Muscle of leg (tissue), 11 donors: Measurements from ENCODE around the gene ADPRHL1. TPM values are rescaled to one million over a fixed set of nuclear protein-coding genes. Genes with fewer than 3 reads are reported as not detected.
A peak's percentile ranks its signal among the peaks of the same experiment; 100 is the strongest.
"Not testable (repeated sequence)": the region's sequence is repeated elsewhere in the genome, so short reads cannot be mapped to it uniquely, and the experiment has no call there.

Experiments
- DNase-seq: peaks from one replicate; pipeline ENCODE4 v3.0.0; 2013
- H3K27ac ChIP-seq: one replicate; pipeline ENCODE4 v1.5.1; 2013; ENCODE audit warnings: mild to moderate bottlenecking, low read length, control low read depth
- H3K27me3 ChIP-seq: one replicate; pipeline ENCODE4 v1.6.1; 2013; ENCODE audit warnings: low read length; ENCODE audit not compliant: control insufficient read depth, insufficient read depth
- H3K36me3 ChIP-seq: one replicate; pipeline ENCODE4 v1.6.1; 2013; ENCODE audit warnings: low read length; ENCODE audit not compliant: control insufficient read depth, insufficient read depth
- H3K4me1 ChIP-seq: one replicate; pipeline ENCODE4 v1.6.1; 2013; ENCODE audit warnings: low read length; ENCODE audit not compliant: control insufficient read depth, insufficient read depth
- H3K4me3 ChIP-seq: one replicate; pipeline ENCODE4 v1.5.1; 2013; ENCODE audit warnings: low read length, control low read depth
- H3K9me3 ChIP-seq: replicated peaks from 2 replicates; pipeline ENCODE4 v1.6.1; 2013; ENCODE audit warnings: low read depth, low read length; ENCODE audit not compliant: control insufficient read depth
- WGBS: methylation state at CpG from one replicate; pipeline ENCODE4 v1.1.5; 2013; ENCODE audit warnings: missing lambda C conversion rate; ENCODE audit not compliant: insufficient coverage; 5-methylcytosine and 5-hydroxymethylcytosine counted together
- polyA plus RNA-seq, 8 donors: library from polyadenylated mRNA; unstranded; fragments of 120-200 nt; gene quantifications; one replicate each; pipeline versions ENCODE4 v1.2.1 to v1.2.3, GENCODE V29; 2013; ENCODE audit warnings: inconsistent platforms in 1 of 8, low replicate concordance in 1 of 8; ENCODE audit not compliant: insufficient read length in 8 of 8, insufficient read depth in 1 of 8
- total RNA-seq: library from RNA; stranded (reverse); fragments of 120-200 nt; gene quantifications from one replicate; pipeline ENCODE4 v1.2.4, GENCODE V29; 2013

ADPRHL1 gene
- total and polyA plus RNA-seq, 9 donors, result 150 to 282 (median 212) TPM

DNA sequence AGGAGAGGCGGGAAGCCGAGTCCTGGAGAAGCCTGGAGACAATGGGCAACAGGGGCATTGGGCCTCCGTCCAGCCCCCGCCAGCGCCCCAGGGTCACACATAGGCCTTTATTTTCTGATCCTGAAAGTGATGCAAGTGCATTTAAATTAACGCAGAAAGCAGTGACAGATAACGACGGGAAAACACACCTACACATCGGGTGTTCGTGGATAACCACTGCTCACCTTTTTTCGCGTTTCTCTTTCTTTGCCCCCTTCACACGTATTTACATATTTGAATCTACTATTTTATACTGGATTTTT, 59.0 kb downstream of the ADPRHL1 start:
- Histone ChIP-seq H3K4me3 (no peak overlapping the region), H3K4me1 (peaks cover 29% of the 10 kb centered on the region), H3K36me3 (no peaks in the 10 kb centered on the region), H3K27me3 (no peaks in the 10 kb centered on the region), H3K27ac (no peak overlapping the region), H3K9me3 (no peaks in the 10 kb centered on the region)
- DNase-seq, result no peak
- WGBS, result 31% methylated on average over 10 of the region's 13 CpGs

DNA sequence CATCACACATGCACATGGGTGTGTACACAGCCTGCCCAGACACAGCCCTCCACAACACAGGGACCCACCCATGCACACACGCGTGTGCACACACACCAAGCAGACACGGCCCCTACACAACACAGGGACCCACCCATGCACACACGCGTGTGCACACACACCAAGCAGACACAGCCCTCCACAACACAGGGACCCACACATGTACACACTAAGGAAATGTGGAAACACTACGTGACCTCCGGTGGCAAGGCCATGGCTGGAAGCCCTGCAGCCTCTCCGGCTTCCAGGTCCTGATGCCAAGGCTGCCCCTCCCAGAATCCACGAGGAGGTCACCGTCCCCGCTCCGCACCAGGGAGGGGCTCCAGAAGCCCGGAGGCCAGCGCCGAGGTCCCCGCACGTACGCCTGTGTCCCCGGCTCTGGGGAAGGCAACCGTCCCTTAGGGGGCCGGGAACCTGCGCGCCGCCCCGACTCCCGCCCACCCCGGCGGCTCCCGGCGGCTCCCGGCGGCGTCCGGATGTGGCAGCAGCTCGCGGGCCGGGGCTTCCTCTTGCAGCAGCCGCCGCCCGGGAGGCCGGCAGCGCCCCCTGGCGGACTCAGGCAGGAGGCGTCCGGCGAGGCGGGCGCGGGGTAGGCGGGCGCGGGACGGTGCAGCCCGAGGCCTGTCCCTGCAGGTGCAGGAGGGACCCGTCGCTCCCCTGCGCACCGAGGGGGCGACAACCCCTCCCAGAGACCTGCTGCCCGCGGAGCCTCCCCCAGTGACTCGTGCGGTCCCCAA, 59.5 kb downstream of the ADPRHL1 start:
- Histone ChIP-seq H3K36me3 (no peaks in the 10 kb centered on the region), H3K27ac (no peak overlapping the region), H3K27me3 (no peaks in the 10 kb centered on the region), H3K4me3 (peak overlapping the region; percentile 81), H3K4me1 (peaks cover 23% of the 10 kb centered on the region), H3K9me3 (no peaks in the 10 kb centered on the region)
- DNase-seq, result peak; percentile 87
- WGBS, result 2% methylated on average over 63 of the region's 63 CpGs

- no peaks in the 10 kb centered on the region for H3K36me3 ChIP-seq
- H3K27me3 ChIP-seq, result no peaks in the 10 kb centered on the region
- H3K27ac ChIP-seq, result no peak overlapping the region
- H3K4me1 ChIP-seq, result peaks cover 18% of the 10 kb centered on the region
- DNase-seq, result no peak
- peak overlapping the region; percentile 81 for H3K4me3 ChIP-seq
- peaks cover 4% of the 10 kb centered on the region for H3K9me3 ChIP-seq
- WGBS, result 67% methylated on average over 5 of the region's 13 CpGs
Observed at GRCh38 chr13:113393226-113393562, 60.1 kb downstream of the ADPRHL1 start.

DNA sequence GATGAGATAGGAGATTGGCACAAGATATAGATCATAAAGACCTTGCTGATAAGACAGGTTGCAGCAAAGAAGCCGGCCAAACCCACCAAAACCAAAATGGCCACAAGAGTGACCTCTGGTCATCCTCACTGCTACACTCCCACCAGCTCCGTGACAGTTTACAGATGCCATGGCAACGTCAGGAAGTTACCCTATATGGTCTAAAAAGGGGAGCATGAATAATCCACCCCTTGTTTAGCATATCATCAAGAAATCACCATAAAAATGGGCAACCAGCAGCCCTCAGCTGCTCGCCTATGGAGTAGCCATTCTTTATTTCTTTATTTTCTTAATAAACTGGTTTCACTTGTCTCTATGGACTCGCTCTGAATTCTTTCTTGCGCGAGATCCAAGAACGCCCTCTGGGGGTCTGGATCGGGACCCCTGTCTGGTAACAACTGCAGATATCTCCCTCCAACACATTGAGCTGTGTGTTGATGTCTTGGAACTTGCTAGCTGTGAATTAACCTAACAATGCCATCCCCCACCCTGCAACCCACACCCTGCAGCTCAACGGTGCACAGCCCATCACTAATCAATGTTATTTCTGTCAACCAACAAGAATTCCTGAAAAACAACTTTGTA, 62.3 kb downstream of the ADPRHL1 start:
- Histone ChIP-seq H3K27me3 (no peaks in the 10 kb centered on the region), H3K9me3 (peaks cover 13% of the 10 kb centered on the region), H3K27ac (no peak overlapping the region), H3K4me1 (peaks cover 11% of the 10 kb centered on the region), H3K4me3 (no peak overlapping the region), H3K36me3 (no peaks in the 10 kb centered on the region)
- 55% methylated on average over 3 of the region's 10 CpGs for WGBS
- DNase-seq, result no peak

- 100% methylated on average over 5 of the region's 8 CpGs for WGBS
- H3K27ac ChIP-seq, H3K4me3 ChIP-seq, H3K36me3 ChIP-seq, DNase-seq, H3K27me3 ChIP-seq: not testable (repeated sequence)
- Histone ChIP-seq H3K4me1 (peaks cover 11% of the 10 kb centered on the region), H3K9me3 (peaks cover 14% of the 10 kb centered on the region)
Observed at GRCh38 chr13:113389586-113389985, 63.7 kb downstream of the ADPRHL1 start.

- Histone ChIP-seq H3K9me3 (peaks cover 20% of the 10 kb centered on the region), H3K36me3 (no peaks in the 10 kb centered on the region), H3K27me3 (no peaks in the 10 kb centered on the region), H3K27ac (no peak overlapping the region), H3K4me1 (no peaks in the 10 kb centered on the region), H3K4me3 (no peak overlapping the region)
- WGBS, result no CpG with 5 or more reads among the region's 1 CpG
- DNase-seq, result no peak
Observed at GRCh38 chr13:113387396-113387795, 65.9 kb downstream of the ADPRHL1 start.

GRCh38 chr13:113383089-113383488, 70.2 kb downstream of the ADPRHL1 start:
- Histone ChIP-seq H3K27me3 (no peaks in the 10 kb centered on the region), H3K4me1 (no peaks in the 10 kb centered on the region), H3K27ac (no peak overlapping the region), H3K4me3 (no peak overlapping the region), H3K36me3 (no peaks in the 10 kb centered on the region), H3K9me3 (peaks cover 16% of the 10 kb centered on the region)
- no peak for DNase-seq
- WGBS, result 91% methylated on average over 4 of the region's 9 CpGs

- H3K4me3 ChIP-seq, DNase-seq, H3K36me3 ChIP-seq, H3K27me3 ChIP-seq, H3K27ac ChIP-seq, H3K4me1 ChIP-seq: not testable (repeated sequence)
- WGBS, result no CpG with 5 or more reads among the region's 2 CpGs
- H3K9me3 ChIP-seq, result peaks cover 14% of the 10 kb centered on the region
Observed at GRCh38 chr13:113382542-113382941, 70.7 kb downstream of the ADPRHL1 start.

- WGBS, result 91% methylated on average over 10 of the region's 10 CpGs
- Histone ChIP-seq H3K27me3 (no peaks in the 10 kb centered on the region), H3K27ac (no peak overlapping the region), H3K4me1 (no peaks in the 10 kb centered on the region), H3K36me3 (no peaks in the 10 kb centered on the region), H3K9me3 (peaks cover 4% of the 10 kb centered on the region), H3K4me3 (no peak overlapping the region)
- DNase-seq, result no peak
Observed at GRCh38 chr13:113378825-113379224, 74.5 kb downstream of the ADPRHL1 start.

DNA sequence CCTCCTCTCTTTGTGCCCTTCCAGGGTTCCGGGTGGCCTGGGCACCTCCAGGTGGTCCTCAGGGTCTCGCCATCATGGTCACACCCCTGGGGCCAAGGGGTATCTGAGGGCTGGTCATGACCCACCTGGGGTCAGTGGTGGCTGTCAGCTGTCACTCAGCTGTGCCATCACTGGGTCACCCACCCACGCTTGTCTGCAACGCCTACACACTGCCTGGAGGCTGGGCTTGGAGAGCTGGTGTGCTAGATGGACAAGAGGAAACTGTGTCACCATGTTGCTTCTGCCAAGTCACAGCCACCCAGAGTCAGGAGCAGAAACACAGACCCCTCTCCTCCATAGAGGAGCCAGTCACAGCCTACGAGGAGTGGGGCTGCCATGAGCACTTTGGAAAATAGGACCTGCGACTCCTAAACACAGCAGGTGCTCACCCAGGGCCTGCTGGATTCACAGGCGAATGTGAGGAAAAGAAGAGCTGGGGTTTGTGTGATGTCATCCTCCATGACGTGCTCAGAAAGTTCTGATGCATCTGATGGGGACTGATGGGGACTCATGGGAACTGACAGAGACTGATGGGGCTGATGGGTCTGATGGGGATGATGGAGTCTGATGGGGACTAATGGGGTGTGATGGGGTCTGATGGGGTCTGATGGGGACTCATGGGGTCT, 78.6 kb downstream of the ADPRHL1 start:
- no peak overlapping the region for H3K27ac ChIP-seq
- no peak overlapping the region for H3K4me3 ChIP-seq
- no peaks in the 10 kb centered on the region for H3K4me1 ChIP-seq
- H3K27me3 ChIP-seq, result peaks cover 2% of the 10 kb centered on the region
- H3K36me3 ChIP-seq, result no peaks in the 10 kb centered on the region
- H3K9me3 ChIP-seq, result no peaks in the 10 kb centered on the region
- 74% methylated on average over 5 of the region's 8 CpGs for WGBS
- DNase-seq, result no peak
